ENCODE data around the gene SND1. TPM values are rescaled to one million over a fixed set of nuclear protein-coding genes. Genes with fewer than 3 reads are reported as not detected.
"Not testable (repeated sequence)": the region's sequence is repeated elsewhere in the genome, so short reads cannot be mapped to it uniquely, and the experiment has no call there.

SND1 gene
- total RNA-seq, 2 donors from 2014 or later = 108 to 123 TPM

DNA sequence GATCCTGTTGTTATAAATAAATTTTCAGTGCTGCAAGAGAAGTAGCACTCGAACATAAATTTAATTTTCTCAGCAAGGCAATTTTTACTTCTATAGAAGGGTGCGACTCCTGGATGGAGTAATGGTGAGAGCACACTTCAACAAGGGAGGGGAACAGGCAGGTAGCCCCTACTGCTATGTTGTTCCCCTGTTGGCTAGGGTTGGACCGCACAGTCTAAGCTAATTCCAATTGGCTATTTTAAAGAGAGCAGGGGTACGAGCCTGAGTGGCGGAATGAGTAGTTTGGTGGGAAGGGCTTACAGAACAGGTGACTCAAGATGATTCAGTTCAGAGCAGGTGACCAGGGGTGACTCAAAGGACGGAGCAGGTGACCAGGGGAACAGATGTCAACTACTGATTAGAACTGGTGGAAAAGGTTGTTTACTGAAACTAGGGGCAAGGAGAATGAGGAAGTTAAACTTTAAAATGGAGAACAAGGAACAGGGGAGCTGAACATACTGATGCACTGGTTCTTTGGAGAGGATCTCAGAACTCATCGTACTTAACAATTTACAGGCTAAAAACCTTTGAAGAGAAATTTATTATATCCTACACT lies 185.9 kb downstream of the SND1 start:
- ATAC-seq; DNase-seq; intact Hi-C loops (cut with DNase I, micrococcal nuclease): not testable (repeated sequence)

DNA sequence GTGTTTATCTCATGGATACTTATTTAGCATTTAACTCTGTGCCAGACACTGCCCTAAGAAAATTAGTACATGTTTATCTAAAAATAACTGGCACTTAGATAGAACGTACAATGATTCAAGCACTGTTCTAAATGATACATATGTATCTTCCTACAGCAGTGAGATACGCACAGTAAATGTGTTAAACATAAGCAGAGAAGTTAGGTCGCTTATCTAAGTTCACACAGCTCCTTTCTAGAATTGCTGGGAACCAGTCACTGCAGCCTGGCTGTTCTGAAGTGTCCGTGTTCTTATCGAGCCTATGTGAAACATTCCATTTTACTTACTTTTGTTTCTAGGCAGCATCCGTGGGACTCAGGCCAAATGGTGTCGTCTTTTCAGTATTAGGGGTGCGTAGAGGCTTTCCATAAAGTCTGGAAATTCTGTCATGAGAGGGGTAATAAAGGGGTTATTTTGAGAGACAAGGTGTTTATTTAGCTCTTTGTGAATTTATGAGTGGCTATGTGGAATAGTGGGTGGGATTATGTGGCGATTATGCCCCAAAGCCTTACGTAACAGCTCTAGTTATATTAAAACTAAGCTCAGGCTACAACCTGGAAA lies 186.9 kb downstream of the SND1 start:
- peak; percentile 54 for ATAC-seq
- intact Hi-C loops (cut with DNase I, micrococcal nuclease) = no loop called here
- peak in 1 of 2 donors; percentile 30 for DNase-seq

DNA sequence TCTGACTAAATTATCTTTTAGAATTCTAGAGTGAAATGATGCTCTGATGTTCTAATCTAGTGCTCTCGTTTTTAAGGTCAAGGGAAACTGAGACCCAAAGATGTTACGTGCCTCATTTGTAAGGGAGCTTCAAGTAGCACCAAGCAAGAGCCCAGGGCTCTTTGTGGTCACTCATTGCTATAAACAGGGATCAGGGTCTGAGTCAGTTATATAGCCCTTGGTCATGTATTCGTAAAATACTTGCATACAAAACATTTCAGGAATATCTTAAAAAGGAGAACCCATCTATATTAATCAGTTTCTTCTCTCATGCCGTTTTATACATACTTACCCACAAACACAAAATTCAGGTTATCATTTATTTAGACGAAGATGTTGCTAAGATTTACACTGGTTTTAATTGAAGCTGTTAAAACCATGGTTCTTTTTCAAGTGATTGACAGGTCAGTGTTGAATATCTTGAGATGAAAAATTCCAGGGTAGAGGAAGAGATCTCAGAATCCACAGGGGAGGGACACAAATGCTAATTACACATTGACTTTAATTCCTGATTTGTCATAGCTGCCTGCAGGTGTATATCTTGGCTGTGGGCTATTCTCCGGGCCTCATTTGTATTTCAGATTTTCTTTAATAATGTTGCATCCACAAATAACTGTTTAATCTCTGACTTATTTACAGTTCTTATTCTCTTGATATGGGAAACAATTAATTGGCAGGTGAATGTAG lies 188.4 kb downstream of the SND1 start:
- intact Hi-C loops (cut with DNase I, micrococcal nuclease) = no loop called here
- no peak for DNase-seq
- ATAC-seq = no peak

DNA sequence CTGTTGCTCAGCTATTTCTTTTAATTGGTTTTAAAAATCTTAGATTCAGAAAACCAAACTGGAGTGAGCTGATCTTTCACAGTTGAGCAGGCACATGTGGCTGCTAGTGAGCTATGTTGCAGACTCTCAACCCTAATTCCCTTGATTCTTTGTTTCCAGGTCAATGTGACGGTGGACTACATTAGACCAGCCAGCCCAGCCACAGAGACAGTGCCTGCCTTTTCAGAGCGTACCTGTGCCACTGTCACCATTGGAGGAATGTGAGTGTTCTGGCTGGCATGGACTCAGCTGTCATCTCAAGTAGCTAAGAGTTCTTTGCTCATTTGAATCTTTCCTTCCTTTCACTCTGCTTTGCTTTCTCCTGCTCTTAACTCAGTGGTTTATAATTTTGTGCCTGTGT lies 192.2 kb downstream of the SND1 start:
- DNase-seq = no peak
- ATAC-seq = peak; percentile 1
- intact Hi-C loops (cut with DNase I, micrococcal nuclease) = no loop called here

DNA sequence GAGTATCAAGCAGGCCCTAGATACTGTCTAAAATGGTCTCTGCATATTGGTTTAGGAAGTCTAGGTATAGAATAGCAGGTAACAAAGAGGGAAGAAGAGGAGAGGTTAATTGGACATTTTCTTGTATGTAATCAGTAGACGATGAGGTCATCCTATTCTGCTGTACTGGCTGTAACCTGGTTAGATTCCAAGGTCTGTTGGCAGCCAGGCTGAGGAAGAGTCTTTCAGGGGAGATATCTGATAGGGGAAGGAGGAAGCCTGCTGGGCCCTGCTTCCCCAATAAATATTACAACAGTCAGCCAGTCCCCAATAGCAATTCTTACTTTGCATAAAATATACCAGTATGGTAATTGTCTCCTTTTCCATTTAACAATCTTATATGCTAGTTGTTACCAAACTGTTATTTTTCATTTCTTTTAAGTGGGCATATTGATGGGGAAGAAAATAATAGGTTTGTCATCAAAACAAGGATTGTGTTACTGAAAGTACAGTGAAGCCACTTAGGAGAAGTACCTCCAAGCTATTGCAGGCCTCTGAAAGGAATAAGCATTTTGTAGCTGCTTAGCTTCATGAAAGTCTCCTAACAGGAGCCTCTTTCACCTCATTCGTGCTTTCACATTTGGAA lies 192.8 kb downstream of the SND1 start:
- intact Hi-C loops (cut with DNase I, micrococcal nuclease) = no loop called here
- DNase-seq (peak; percentile 35 to 65), ATAC-seq (peak; percentile 82)

DNA sequence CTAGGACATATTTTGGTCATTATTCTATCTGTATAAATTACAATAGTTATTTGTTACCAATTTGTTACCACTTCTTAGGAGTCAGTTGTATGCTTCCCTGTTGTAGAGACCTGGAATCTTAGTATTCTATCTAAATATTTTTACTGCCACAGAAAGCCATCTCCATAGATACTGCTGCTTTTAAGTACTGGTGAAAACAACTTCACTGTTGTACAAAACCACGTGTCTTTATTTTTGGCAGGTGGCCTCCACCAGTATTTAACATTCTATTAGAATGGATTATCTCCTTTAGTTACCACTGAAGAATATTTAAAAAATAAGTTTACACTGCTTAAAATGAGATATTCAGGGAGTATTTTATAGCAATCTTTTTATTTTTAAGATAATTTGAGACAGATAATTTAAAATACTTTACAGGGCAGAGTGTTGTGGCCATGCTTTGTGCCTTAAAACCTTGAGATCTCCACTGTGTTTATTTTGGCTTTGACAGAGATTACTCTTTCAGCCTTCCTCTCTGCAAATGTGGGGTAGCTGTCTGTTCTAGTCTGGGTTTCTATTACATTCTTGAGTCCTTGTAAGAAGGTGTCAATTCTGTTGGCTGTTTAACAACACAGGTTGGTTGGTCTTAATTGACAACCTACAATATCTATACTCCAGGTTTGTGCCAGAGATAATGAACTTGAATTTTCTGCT lies 193.7 kb downstream of the SND1 start:
- intact Hi-C loops (cut with DNase I, micrococcal nuclease) = no loop called here
- ATAC-seq (no peak), DNase-seq (no peak)

DNA sequence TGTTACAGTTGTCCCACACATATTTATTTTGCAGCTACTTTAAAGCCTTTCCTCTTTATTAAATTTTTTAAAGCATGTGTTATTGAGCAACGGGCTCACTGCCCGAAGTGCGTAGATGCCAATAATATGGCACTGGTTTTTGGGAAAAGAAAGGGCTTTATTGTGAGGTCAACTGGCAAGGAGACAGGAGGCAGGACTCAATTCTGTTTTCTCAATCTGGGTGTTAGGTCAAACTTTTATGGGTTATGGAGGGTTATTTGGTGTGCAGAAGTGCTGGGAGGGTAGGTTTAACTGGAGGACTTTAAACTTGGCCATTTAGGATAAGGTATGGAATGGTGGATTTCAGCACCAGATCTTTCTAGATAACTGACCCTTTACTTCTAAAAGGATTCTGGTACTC lies 195.6 kb downstream of the SND1 start:
- DNase-seq = no peak
- intact Hi-C loops (cut with DNase I, micrococcal nuclease) = no loop called here
- ATAC-seq = peak; percentile 79

DNA sequence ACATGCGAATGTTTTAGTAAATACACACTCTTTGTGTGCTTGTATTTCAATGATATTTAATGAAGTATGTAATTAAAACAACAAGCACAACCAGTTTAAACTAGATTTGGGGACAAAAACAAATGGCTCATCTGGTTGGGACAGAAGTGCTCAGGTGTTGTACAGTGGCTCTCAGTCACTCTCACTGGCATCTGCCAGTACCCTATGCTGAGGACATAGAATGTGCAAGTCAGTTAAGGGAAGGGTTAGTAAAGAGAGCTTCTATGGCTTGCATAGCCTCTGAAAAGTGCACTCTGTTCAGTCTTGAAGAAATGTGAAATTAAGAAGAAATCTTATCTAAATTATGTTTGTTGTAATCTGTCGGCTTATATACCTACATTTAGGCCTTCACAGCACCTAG lies 196.2 kb downstream of the SND1 start:
- peak; percentile 12 for ATAC-seq
- intact Hi-C loops (cut with DNase I, micrococcal nuclease) = no loop called here
- DNase-seq = no peak

DNA sequence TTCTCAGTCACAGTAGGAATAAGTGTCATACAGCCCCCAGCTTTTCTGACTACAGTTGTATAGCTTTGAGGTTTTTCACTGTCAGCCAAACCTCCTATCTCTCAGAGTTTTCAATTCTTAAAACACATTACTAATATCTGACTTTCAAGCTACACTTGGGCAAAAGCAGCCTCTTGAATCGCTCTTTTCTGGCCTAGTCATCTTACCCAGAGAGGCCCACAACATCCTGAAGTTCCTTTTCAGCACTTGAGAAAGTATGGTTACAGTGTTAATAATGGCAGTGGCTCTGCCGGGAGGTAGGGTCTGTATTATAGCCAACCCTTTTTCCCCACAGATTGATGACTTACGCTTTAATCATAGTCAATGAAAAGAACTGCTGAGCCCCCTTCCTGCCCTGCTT lies 198.2 kb downstream of the SND1 start:
- ATAC-seq (no peak), DNase-seq (no peak)
- intact Hi-C loops (cut with DNase I, micrococcal nuclease) = no loop called here

DNA sequence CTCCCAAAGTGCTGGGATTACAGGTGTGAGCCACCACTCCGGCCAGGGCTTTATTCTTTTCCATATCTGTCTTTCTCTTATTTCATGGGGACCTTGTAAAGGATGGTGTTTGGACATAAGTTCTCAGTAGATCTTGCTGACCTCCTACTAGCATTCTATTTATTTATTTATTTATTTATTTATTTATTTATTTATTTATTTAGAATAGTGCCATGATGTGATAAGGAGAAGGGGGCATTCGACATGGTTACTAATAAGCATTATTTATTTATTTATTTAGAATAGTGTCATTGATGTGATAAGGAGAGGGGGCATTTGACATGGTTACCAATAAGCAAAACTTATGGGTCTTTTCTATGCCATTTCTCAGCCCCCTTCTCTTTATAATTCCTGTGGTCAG lies 202.4 kb downstream of the SND1 start:
- intact Hi-C loops (cut with DNase I, micrococcal nuclease) = no loop called here
- no peak for ATAC-seq
- no peak for DNase-seq

DNA sequence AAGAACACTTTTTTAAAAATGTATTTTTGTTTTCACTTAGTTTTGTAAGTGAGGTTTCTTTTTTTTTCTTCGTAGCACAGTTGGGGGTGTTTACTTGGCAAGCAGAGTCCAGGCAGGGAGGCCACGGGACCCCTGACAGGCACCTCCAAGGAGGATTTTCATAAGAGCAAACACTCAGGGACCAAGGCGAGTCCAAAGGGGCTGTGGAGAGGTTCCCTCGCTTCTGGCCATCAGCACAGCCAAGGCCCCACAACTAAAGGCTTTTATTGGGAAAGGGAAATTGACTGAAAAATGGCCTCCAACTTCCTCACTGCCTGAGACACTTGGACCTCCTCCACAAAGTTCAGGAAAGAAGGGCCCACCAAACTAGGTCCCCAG lies 205.5 kb downstream of the SND1 start:
- DNase-seq = no peak
- intact Hi-C loops (cut with DNase I, micrococcal nuclease) = no loop called here

DNA sequence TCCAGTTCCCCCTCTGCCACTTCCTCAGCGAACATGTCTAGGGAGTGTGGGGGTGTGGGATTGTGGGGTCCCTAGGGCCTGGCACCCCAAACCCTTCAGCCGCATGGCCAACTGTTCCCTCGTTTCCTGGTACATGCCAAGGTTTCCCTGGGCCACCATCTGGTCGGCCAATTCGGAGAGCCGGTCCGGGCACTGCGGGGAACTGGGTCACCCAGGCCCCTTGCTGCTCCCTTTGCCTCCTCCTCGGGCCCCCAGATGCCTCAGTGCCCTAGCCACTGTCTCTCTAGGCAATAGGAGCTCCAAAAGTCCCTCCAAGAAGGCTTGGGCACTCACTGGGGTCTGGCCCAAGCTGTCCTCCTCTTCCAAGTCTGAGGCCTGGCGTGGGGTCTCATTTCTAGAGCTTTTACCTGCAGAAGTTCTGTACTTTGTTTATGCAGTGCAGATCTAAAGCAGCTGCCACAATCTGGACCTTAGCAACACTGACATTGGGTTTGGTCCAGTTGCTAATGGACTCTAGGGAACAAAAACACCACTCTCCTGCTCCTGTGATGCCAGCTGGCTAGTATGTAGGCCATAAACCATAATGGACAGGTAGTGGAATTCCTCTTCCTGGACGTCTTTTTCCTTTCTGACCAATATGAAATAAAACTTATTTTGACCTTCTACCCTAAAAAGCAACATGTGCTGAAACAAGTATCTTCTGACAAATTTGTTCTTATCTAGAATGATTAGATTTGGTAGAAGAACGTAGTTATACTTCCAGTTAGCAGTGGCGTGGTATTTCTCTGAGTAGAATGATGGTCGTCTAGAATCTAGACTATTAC lies 206.3 kb downstream of the SND1 start:
- intact Hi-C loops (cut with DNase I, micrococcal nuclease) = no loop called here
- no peak for DNase-seq
- ATAC-seq = no peak

More for the DNA sequence above, 205.5 kb downstream of the SND1 start:
- no peak for ATAC-seq

DNA sequence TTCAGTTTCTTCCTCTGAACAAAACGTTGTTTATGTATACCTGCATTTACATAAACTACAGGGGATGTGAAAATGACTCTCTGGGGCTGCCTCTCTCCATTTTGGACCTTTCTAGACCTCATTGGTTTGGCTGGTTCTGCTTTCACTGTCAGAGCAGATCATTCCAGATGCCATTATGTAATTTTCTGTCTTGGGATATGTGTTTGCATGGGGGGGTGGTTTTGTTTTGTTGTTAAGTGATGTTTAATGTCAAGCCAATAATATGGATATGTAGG lies 206.9 kb downstream of the SND1 start:
- ATAC-seq (no peak), DNase-seq (no peak)
- intact Hi-C loops (cut with DNase I, micrococcal nuclease) = no loop called here

DNA sequence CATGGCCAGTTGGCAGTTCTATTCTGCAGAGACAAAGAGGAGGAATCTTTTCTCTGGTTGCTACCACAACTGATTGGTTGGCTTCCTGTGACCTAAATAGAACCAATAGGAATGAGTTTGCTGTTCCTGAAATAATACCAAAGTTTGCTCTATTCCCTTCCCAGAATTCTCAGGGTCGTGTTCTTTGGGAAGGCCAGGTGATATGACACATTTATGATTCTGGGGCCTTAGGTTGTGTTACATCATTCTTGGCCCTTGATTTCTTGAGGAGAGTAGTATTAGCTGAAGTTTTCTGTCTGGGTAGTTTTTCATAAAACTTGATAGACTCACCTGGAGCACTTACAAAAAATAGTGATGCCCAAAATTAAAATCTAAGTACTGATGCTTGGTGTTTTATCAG lies 207.3 kb downstream of the SND1 start:
- ATAC-seq (no peak), DNase-seq (no peak)
- intact Hi-C loops (cut with DNase I, micrococcal nuclease) = no loop called here

DNA sequence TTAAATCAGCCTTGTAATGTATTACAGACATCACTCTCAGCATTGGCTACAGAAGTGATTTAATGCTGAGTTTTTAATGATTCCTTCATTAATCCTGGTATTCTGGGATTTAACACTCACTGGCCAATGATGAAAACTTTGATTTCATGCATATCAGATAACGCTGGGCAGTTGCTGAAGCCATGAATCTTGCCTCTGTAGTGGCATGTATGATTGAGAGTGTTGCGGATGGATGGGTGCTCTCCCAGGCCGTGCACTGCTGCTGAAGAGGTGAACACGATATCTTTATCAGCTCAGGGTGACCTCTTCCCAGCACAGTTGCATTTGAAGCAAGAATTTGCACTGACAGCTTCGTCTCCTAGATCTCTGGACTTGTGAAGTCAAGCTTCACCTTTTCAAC lies 210.5 kb downstream of the SND1 start:
- DNase-seq (no peak), ATAC-seq (no peak)
- intact Hi-C loops (cut with DNase I, micrococcal nuclease) = no loop called here

DNA sequence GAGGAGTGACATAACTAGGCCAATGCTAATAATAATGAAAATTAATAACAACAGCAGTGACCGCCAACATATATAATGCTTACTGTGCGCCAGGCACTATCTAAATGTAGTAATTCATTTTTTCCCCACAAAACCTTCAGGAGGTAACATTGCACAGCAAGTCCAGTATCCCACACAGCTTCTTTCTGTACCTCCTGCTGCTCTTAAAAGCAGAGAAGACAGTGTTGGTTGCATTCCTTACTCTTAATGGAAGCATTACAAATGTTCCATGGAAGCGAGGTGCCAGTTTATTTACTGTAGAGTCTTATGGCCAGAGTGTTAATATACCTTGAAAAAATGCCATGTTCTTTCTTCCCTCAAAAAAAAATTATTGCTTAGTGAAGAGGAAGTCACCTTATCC lies 211.1 kb downstream of the SND1 start:
- intact Hi-C loops (cut with DNase I, micrococcal nuclease) = no loop called here
- ATAC-seq (no peak), DNase-seq (no peak)

DNA sequence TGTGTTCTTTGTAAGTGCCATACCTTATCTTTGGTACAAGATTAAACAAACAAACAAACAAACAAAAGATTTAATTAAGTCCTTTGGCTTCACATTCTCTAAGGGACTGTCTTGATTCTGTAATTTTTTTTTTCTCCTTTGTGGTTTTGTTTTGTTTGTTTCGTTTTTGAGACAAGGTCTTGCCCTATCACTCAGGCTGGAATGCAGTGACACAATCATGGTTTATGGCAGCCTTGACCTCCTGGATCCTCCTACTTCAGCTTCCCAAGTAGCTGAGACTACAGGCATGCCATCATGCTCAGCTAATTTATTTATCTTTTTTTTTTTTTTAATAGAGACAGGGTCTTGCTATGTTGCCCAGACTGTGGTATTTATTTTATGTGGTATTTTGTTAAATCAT lies 213.5 kb downstream of the SND1 start:
- no peak for DNase-seq
- intact Hi-C loops (cut with DNase I, micrococcal nuclease) = no loop called here
- peak; percentile 65 for ATAC-seq

DNA sequence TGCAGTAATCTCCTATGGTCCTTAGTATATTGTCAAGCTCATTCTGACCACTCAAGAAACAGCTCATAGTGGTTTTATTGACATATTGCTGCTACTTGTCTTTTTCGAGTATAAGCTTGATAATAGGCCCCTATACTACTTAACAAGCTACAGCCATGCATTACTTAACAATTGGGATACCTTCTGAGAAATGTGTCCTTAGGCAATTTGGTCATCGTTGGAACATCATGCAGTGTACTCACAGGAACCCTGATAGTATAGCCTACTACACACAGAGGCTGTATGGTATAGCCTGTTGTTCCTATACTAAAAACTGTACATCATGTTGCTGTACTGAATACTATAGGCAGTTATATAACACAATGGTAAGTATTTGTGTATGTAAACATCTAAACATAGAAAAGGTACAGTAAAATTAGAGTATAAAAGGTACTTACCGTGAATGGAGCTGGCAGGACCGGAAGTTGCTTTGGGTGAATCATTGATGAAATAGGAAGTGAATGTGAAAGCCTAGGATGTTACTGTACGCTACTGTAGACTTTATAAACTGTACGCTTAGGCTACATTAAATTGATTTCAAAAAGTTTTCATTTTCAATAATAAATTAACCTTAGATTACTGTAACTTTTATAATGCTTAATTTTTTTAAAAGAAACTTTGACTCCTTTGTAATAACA lies 218.4 kb downstream of the SND1 start:
- DNase-seq (no peak), ATAC-seq (peak; percentile 34)
- intact Hi-C loops (cut with DNase I, micrococcal nuclease) = no loop called here
